Purkinje cell (primary cell): Measurements from ENCODE around the gene TBL1X. TPM values are rescaled to one million over a fixed set of nuclear protein-coding genes. Genes with fewer than 3 reads are reported as not detected.

Source experiments
- polyA plus RNA-seq: library from polyadenylated mRNA; unstranded; fragments of >200 nt; fragmentation: Nextera tagmentation; gene quantifications from 2 replicates; pipeline ENCODE4 v1.2.1, GENCODE V29; 2014

The TBL1X gene
- 4.2 and 5.3 TPM in 2 replicates for polyA plus RNA-seq

DNA sequence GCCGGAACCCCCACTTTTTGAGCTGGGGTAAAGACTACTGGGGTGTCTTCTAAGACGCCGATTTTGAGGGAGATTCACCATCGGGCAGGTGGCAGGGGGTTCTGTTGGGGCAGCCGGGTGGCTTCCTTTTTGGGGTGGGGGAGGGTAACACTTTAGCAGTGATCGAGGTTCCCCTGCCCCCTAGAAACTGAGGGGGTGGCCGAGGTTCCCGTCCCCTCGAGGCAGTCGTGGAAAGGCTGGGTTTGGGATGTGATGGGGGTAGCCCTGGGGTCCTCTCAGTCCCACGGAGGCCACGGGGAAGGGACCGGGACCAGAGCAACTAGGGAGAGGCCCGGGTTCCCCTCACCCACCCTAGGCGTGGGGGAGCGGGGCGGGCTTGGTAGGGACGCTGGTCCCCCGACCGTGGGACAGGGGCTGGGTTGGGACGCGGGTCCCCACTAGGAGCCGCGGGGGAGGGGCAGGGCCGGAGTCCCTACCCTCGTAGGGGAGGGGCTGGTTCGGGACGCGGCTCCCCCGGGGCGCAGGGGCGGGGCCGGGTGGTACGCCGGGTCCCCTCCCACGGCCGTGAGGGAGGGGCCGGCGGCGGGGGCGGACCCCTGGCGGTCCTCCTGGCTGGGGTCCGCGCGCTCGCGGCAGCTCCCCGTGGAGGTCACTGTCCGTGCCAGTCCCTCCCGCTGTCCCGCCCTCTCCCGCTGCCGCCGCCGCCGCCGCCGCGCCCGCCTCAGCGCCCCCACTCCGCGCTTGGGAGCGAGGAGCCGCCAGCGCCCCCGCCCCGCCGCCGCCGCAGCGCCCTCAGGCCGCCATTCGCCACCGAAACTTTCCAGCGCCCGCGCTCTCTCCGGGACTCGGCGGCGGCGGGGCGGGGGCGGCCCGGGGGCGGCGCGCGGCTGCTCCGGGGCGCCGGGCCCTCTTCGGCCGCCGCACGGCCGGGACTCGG, at the start of gene TBL1X:
TSS of gene TBL1X (plus strand) at position 624 of the 937 bp plus-strand sequence. CDS start 188,529 bp downstream, outside the sequence.

DNA sequence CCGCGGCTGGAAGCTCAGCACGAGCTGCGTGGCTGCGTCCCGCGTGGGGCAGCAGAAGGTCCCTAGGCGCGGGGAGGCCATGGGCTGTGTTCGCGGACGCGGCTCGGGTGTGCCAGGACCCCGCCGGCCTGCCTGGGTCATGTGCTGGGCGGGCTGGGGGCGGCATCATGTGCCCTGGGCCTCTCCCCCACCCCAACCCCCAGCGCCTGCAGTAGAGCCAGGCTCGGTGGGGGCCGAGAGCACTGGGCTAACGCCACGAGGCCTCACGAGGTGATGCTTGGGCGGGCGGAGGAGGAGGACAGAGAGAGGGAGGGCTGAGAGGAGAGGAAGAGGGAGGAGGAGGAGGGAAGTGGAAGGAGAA, 300.9 kb downstream of the TBL1X start, which contains the start of gene GPR143:
TSS of gene GPR143 (minus strand) at position 111 of the 361 bp plus-strand sequence. CDS start at position 81, 30 bp downstream.

DNA sequence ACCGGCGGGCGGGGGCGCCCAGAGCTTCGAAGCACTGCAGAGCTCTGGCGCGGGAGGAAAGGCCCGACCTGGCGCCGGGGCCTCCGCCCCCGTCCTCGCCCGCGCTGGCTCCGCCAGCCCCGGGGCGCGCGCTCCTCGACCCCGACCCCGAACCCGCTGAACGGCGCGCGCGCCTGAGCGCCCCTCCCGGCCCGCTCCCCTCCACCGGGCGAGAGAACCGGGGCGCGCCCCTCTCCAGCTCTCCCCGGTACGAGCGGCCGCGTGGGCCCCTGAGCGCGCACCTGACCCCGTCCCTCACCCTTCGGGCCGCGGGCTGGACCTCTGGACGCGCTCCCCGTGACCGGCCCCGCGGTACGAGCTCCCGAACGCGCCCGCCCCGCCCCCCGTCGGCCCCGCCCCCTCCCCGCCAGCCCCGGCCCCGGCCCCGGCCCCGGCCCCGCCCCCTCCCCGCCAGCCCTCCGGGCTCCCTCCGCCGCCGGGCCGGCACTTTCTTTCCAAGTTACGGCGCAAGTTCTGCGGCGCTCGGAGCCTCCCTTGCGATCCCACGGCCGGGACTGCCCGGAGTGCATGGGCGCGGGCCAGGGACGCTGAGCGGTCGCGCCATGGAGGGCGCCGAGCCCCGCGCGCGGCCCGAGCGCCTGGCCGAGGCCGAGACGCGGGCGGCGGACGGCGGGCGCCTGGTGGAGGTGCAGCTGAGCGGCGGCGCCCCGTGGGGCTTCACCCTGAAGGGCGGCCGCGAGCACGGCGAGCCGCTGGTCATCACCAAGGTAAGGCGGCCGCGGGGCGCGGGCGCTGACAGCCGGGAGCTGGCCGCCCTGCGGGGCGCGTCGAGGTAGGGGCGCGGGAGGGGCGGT, 321.3 kb downstream of the TBL1X start, which contains the start of gene SHROOM2:
TSS of gene SHROOM2 (plus strand) at position 486 of the 854 bp plus-strand sequence. CDS start at position 603, 117 bp downstream.

